Measurements from ENCODE around the gene GMPS. TPM values are rescaled to one million over a fixed set of nuclear protein-coding genes. Genes with fewer than 3 reads are reported as not detected.

GMPS gene
- total RNA-seq, 2 donors from 2014 or later, result 18.5 to 20.2 TPM

DNA sequence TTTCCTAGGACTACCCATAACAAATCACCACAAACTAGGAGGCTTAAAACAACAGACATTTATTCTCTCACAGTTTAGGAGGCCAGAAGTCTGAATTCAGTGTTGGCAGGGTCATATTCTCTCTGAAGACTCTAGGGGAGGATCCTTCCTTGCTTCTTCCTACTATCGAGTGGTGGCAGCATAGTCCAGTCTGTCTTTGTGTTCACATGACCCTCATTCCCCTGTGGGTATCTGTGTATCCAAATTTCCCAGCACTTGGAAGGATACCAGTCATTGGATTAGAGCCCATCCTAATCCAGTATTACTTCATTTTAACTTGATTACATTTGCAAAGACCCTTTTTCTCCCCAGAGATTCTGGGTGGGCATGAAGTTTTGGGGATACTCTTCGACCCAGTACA is 63.8 kb downstream of the GMPS start:
- WGBS, 2 donors, result 75 to 79% methylated on average over 2 of the region's 2 CpGs
- H3K27ac ChIP-seq, result no peak overlapping the region
- no peaks in the 10 kb centered on the region for H3K27me3 ChIP-seq
- H3K36me3 ChIP-seq (replicated peaks in 1 of 2; ENCODE audit: insufficient read depth in 1 of 2, low read depth in 2 of 2), result peaks cover 0 to 10% of the 10 kb centered on the region in 2 donors
- intact Hi-C loops (cut with DNase I), result no loop called here
- TF ChIP-seq POLR2A (IDR thresholded peaks at IDR 0.05), result no peak
- TF ChIP-seq, protein P1, sequence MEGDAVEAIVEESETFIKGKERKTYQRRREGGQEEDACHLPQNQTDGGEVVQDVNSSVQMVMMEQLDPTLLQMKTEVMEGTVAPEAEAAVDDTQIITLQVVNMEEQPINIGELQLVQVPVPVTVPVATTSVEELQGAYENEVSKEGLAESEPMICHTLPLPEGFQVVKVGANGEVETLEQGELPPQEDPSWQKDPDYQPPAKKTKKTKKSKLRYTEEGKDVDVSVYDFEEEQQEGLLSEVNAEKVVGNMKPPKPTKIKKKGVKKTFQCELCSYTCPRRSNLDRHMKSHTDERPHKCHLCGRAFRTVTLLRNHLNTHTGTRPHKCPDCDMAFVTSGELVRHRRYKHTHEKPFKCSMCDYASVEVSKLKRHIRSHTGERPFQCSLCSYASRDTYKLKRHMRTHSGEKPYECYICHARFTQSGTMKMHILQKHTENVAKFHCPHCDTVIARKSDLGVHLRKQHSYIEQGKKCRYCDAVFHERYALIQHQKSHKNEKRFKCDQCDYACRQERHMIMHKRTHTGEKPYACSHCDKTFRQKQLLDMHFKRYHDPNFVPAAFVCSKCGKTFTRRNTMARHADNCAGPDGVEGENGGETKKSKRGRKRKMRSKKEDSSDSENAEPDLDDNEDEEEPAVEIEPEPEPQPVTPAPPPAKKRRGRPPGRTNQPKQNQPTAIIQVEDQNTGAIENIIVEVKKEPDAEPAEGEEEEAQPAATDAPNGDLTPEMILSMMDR (IDR thresholded peaks at IDR 0.05), result no peak
- no peak overlapping the region for H3K4me3 ChIP-seq
- H3K4me1 ChIP-seq, result no peaks in the 10 kb centered on the region
- ATAC-seq (no peak), DNase-seq (no peak)
- no peaks in the 10 kb centered on the region for H3K9me3 ChIP-seq

- H3K27me3 ChIP-seq, result no peaks in the 10 kb centered on the region
- H3K4me1 ChIP-seq, result no peaks in the 10 kb centered on the region
- intact Hi-C loops (cut with DNase I), result no loop called here
- no peak for ATAC-seq
- no peak overlapping the region for H3K4me3 ChIP-seq
- peaks cover 0 to 10% of the 10 kb centered on the region in 2 donors for H3K36me3 ChIP-seq (replicated peaks in 1 of 2; ENCODE audit: insufficient read depth in 1 of 2, low read depth in 2 of 2)
- WGBS, 2 donors, result 55 to 62% methylated on average over 2 of the region's 2 CpGs
- H3K27ac ChIP-seq, result no peak overlapping the region
- DNase-seq, result no peak
- H3K9me3 ChIP-seq, result no peaks in the 10 kb centered on the region
- TF ChIP-seq, protein P1 (IDR thresholded peaks at IDR 0.05), result no peak
- no peak for TF ChIP-seq POLR2A (IDR thresholded peaks at IDR 0.05)
These were observed 68.0 kb downstream of the GMPS start for GRCh38 chr3:155938409-155938808.

- H3K27ac ChIP-seq, result no peak overlapping the region
- no peaks in the 10 kb centered on the region for H3K4me1 ChIP-seq
- TF ChIP-seq POLR2A (IDR thresholded peaks at IDR 0.05), result no peak
- TF ChIP-seq, protein P1 (IDR thresholded peaks at IDR 0.05), result no peak
- H3K9me3 ChIP-seq, result no peaks in the 10 kb centered on the region
- H3K36me3 ChIP-seq (replicated peaks in 1 of 2; ENCODE audit: insufficient read depth in 1 of 2, low read depth in 2 of 2), result peaks cover 0 to 10% of the 10 kb centered on the region in 2 donors
- DNase-seq (no peak), ATAC-seq (no peak)
- intact Hi-C loops (cut with DNase I), result no loop called here
- H3K4me3 ChIP-seq, result no peak overlapping the region
- H3K27me3 ChIP-seq, result no peaks in the 10 kb centered on the region
- 95 to 97% methylated on average over 5 of the region's 5 CpGs for WGBS, 2 donors
These were observed 70.9 kb downstream of the GMPS start for GRCh38 chr3:155941354-155941753.

DNA sequence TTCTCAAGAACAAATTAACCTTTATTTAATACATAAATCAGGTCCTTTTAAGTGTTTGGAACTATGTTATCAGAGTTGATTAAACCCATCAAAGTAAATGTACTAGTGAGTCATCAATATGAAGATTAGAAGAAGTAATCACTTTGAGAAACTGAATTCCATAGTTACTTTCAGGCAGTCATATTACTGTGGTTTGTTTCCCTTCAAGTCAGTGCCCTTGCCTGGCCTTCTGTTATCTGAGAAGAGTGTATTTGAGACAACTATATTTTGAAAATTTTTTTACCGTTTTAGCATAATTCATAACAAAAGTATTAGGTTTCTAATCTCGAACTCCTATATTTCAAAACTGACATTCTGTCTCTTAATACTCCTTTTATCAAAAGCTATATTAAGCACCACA is 73.6 kb downstream of the GMPS start:
- Histone ChIP-seq H3K4me1 (peaks cover 8% of the 10 kb centered on the region), H3K9me3 (no peaks in the 10 kb centered on the region), H3K4me3 (no peak overlapping the region), H3K36me3 (replicated peaks in 1 of 2; ENCODE audit: insufficient read depth in 1 of 2, low read depth in 2 of 2) (no peaks in the 10 kb centered on the region), H3K27ac (no peak overlapping the region), H3K27me3 (no peaks in the 10 kb centered on the region)
- DNase-seq (no peak), ATAC-seq (no peak)
- intact Hi-C loops (cut with DNase I), result no loop called here
- 93 to 94% methylated on average over 2 of the region's 2 CpGs for WGBS, 2 donors
- TF ChIP-seq, protein P1 (IDR thresholded peaks at IDR 0.05), result no peak
- TF ChIP-seq POLR2A (IDR thresholded peaks at IDR 0.05), result no peak

GRCh38 chr3:155946178-155946577 is 75.7 kb downstream of the GMPS start:
- Histone ChIP-seq H3K9me3 (no peaks in the 10 kb centered on the region), H3K27me3 (no peaks in the 10 kb centered on the region), H3K36me3 (replicated peaks in 1 of 2; ENCODE audit: insufficient read depth in 1 of 2, low read depth in 2 of 2) (no peaks in the 10 kb centered on the region), H3K4me3 (no peak overlapping the region), H3K4me1 (peaks cover 25% of the 10 kb centered on the region), H3K27ac (no peak overlapping the region)
- intact Hi-C loops (cut with DNase I), result no loop called here
- TF ChIP-seq POLR2A (IDR thresholded peaks at IDR 0.05), result no peak
- TF ChIP-seq, protein P1 (IDR thresholded peaks at IDR 0.05), result no peak
- WGBS, 2 donors, result 83 to 85% methylated on average over 2 of the region's 2 CpGs
- ATAC-seq (peak; percentile 47), DNase-seq (no peak)
